ENCODE data around the gene KRTAP5-11.
"Not testable (repeated sequence)": the region's sequence is repeated elsewhere in the genome, so short reads cannot be mapped to it uniquely, and the experiment has no call there.

Gene KRTAP5-11

GRCh38 chr11:71582309-71582895 is at the start of gene KRTAP5-11:
Gene KRTAP5-11, minus strand, starts transcription at chr11:71582875. Its CDS starts 38 bp downstream, at chr11:71582837.
- no peak for DNase-seq (ENCODE audit: low read depth)

- not testable (repeated sequence) for DNase-seq (ENCODE audit: low read depth)
These were observed 48.9 kb upstream of the KRTAP5-11 start for GRCh38 chr11:71631551-71631950.

GRCh38 chr11:71630071-71630470 is 47.4 kb upstream of the KRTAP5-11 start:
- not testable (repeated sequence) for DNase-seq (ENCODE audit: low read depth)

GRCh38 chr11:71628943-71629342 is 46.3 kb upstream of the KRTAP5-11 start:
- not testable (repeated sequence) for DNase-seq (ENCODE audit: low read depth)

- not testable (repeated sequence) for DNase-seq (ENCODE audit: low read depth)
These were observed 40.6 kb upstream of the KRTAP5-11 start for GRCh38 chr11:71623226-71623625.

- not testable (repeated sequence) for DNase-seq (ENCODE audit: low read depth)
These were observed 39.9 kb upstream of the KRTAP5-11 start for GRCh38 chr11:71622561-71622960.

GRCh38 chr11:71615003-71615402 is 32.3 kb upstream of the KRTAP5-11 start:
- DNase-seq (ENCODE audit: low read depth), result not testable (repeated sequence)

- not testable (repeated sequence) for DNase-seq (ENCODE audit: low read depth)
These were observed 31.8 kb upstream of the KRTAP5-11 start for GRCh38 chr11:71614366-71614917.

GRCh38 chr11:71613931-71614330 is 31.3 kb upstream of the KRTAP5-11 start:
- not testable (repeated sequence) for DNase-seq (ENCODE audit: low read depth)

- DNase-seq (ENCODE audit: low read depth), result not testable (repeated sequence)
These were observed 28.7 kb upstream of the KRTAP5-11 start for GRCh38 chr11:71611218-71611910.

GRCh38 chr11:71608272-71608671 is 25.6 kb upstream of the KRTAP5-11 start:
- DNase-seq (ENCODE audit: low read depth), result not testable (repeated sequence)

GRCh38 chr11:71607520-71608216 is 25.0 kb upstream of the KRTAP5-11 start:
- DNase-seq (ENCODE audit: low read depth), result not testable (repeated sequence)

- DNase-seq (ENCODE audit: low read depth), result not testable (repeated sequence)
These were observed 24.3 kb upstream of the KRTAP5-11 start for GRCh38 chr11:71606853-71607519.

GRCh38 chr11:71604798-71605488 is 22.3 kb upstream of the KRTAP5-11 start:
- not testable (repeated sequence) for DNase-seq (ENCODE audit: low read depth)

GRCh38 chr11:71603221-71603620 is 20.5 kb upstream of the KRTAP5-11 start:
- DNase-seq (ENCODE audit: low read depth), result not testable (repeated sequence)

- not testable (repeated sequence) for DNase-seq (ENCODE audit: low read depth)
These were observed 6.9 kb upstream of the KRTAP5-11 start for GRCh38 chr11:71589546-71589920.

GRCh38 chr11:71588822-71589545 is 6.3 kb upstream of the KRTAP5-11 start:
- DNase-seq (ENCODE audit: low read depth), result not testable (repeated sequence)

GRCh38 chr11:71588314-71588713 is 5.6 kb upstream of the KRTAP5-11 start:
- not testable (repeated sequence) for DNase-seq (ENCODE audit: low read depth)

GRCh38 chr11:71585673-71586072 is 3.0 kb upstream of the KRTAP5-11 start:
- not testable (repeated sequence) for DNase-seq (ENCODE audit: low read depth)

- DNase-seq (ENCODE audit: low read depth), result not testable (repeated sequence)
These were observed 294 bp upstream of the KRTAP5-11 start for GRCh38 chr11:71582969-71583368.

GRCh38 chr11:71581826-71582225 is 849 bp downstream of the KRTAP5-11 start:
- DNase-seq (ENCODE audit: low read depth), result no peak
